ENCODE data around the gene ZNF277. TPM values are rescaled to one million over a fixed set of nuclear protein-coding genes. Genes with fewer than 3 reads are reported as not detected.

ZNF277 gene
- total RNA-seq, 1 experiment from 2014 or later: 13.1 TPM

DNA sequence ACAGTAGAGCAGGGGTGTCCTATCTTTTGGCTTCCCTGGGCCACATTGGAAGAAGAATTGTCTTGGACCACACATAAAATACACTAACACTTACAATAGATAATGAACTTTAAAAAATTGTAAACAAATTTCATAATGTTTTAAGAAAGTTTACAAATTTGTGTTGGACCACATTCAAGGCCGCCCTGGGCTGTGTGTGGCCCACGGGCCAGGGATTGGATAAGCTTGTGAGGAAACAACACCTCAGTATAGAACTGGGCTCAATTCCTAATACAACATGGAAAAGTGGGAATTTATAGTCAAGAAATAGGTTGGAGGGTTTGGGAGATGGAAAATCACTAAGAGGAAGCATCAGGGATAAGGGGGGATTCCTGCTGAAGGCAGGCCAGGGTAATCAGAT lies 17.7 kb downstream of the ZNF277 start:
- H3K4ac ChIP-seq (ENCODE audit: low read depth, low read length): no peak overlapping the region
- peaks cover 4% of the 10 kb centered on the region; the same call in 1 of the 2 replicates for H3K79me2 ChIP-seq (ENCODE audit: insufficient read depth, low read length)
- H3K27me3 ChIP-seq (ENCODE audit: insufficient read depth, low read length): no peaks in the 10 kb centered on the region
- no peaks in the 10 kb centered on the region for H3K9me3 ChIP-seq (ENCODE audit: control insufficient read depth, low read depth, low read length)
- peaks cover 12% of the 10 kb centered on the region for H3K79me1 ChIP-seq (ENCODE audit: insufficient read depth, low read depth, low read length, poor library complexity, severe bottlenecking)
- no peak overlapping the region for H3K27ac Mint-ChIP-seq
- peaks cover 4% of the 10 kb centered on the region; the same call in 1 of the 2 replicates for H3K4me1 ChIP-seq (ENCODE audit: insufficient read depth, low read length)
- no peak overlapping the region for H3K27ac ChIP-seq (ENCODE audit: insufficient read length, low read depth, low read length)
- no peak overlapping the region for H3T11ph ChIP-seq (ENCODE audit: low read length)
- H4K91ac ChIP-seq (ENCODE audit: insufficient read length, low read depth, low read length): no peak overlapping the region
- H3K9ac ChIP-seq (ENCODE audit: extremely low read depth, insufficient read length, low read length): no peak overlapping the region
- no peaks in the 10 kb centered on the region for H3K27me3 Mint-ChIP-seq (ENCODE audit: low read depth)
- H4K8ac ChIP-seq (replicated peaks; ENCODE audit: insufficient read length, low read depth, low read length): no peak overlapping the region
- no peaks in the 10 kb centered on the region for H3K23me2 ChIP-seq (ENCODE audit: insufficient read length, low read depth, low read length, poor library complexity, severe bottlenecking)
- H2BK15ac ChIP-seq (ENCODE audit: low read depth, low read length): no peak overlapping the region
- H2AK5ac ChIP-seq (ENCODE audit: insufficient read length, low read length): no peak overlapping the region
- no CpG with 5 or more reads among the region's 2 CpGs for WGBS (ENCODE audit: extremely low coverage, insufficient read length, low lambda C conversion rate)
- H2BK120ac ChIP-seq (ENCODE audit: low read depth, low read length, poor library complexity, severe bottlenecking): no peak overlapping the region
- H4K5ac ChIP-seq (ENCODE audit: insufficient read length, low read depth, low read length): no peak overlapping the region
- peaks cover 15% of the 10 kb centered on the region in 2 experiments; a peak in 3 of 4 replicates for H3K4me1 Mint-ChIP-seq
- H3K14ac ChIP-seq (ENCODE audit: insufficient read depth, low read length): no peak overlapping the region
- no peak overlapping the region for H3K56ac ChIP-seq (ENCODE audit: insufficient read length, low read depth, low read length)
- no peaks in the 10 kb centered on the region for H4K20me1 ChIP-seq (ENCODE audit: control insufficient read depth, insufficient read depth, insufficient read length)
- no peak overlapping the region for H2BK12ac ChIP-seq (ENCODE audit: insufficient read length, low read depth, low read length)
- no peak overlapping the region for H2BK5ac ChIP-seq (ENCODE audit: insufficient read length, low read length)
- H2BK20ac ChIP-seq (ENCODE audit: low read depth, low read length, poor library complexity, severe bottlenecking): no peak overlapping the region
- no peak for DNase-seq
- H3K9me3 Mint-ChIP-seq: no peaks in the 10 kb centered on the region
- no peak overlapping the region for H3K4me3 Mint-ChIP-seq
- peaks cover 0 to 16% (median 4%) of the 10 kb centered on the region in 3 experiments; a peak in 4 of 7 replicates for H3K36me3 Mint-ChIP-seq (ENCODE audit: insufficient read depth in 1 of 3, low read depth in 3 of 3)
- no peak overlapping the region for H3K18ac ChIP-seq (ENCODE audit: insufficient read length, low read depth, low read length)
- no peak overlapping the region for H3K4me2 ChIP-seq (ENCODE audit: insufficient read depth, insufficient read length, low read length)
- TF ChIP-seq, protein P1, sequence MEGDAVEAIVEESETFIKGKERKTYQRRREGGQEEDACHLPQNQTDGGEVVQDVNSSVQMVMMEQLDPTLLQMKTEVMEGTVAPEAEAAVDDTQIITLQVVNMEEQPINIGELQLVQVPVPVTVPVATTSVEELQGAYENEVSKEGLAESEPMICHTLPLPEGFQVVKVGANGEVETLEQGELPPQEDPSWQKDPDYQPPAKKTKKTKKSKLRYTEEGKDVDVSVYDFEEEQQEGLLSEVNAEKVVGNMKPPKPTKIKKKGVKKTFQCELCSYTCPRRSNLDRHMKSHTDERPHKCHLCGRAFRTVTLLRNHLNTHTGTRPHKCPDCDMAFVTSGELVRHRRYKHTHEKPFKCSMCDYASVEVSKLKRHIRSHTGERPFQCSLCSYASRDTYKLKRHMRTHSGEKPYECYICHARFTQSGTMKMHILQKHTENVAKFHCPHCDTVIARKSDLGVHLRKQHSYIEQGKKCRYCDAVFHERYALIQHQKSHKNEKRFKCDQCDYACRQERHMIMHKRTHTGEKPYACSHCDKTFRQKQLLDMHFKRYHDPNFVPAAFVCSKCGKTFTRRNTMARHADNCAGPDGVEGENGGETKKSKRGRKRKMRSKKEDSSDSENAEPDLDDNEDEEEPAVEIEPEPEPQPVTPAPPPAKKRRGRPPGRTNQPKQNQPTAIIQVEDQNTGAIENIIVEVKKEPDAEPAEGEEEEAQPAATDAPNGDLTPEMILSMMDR (conservative IDR thresholded peaks at IDR 0.05): no peak
- H2AFZ ChIP-seq (ENCODE audit: low read length): no peak overlapping the region
- H3K23ac ChIP-seq (ENCODE audit: insufficient read length, low read depth, low read length): no peak overlapping the region

Data from H9 (cell line).